ENCODE measurements around the gene NBAS.

- TF ChIP-seq, protein P1, sequence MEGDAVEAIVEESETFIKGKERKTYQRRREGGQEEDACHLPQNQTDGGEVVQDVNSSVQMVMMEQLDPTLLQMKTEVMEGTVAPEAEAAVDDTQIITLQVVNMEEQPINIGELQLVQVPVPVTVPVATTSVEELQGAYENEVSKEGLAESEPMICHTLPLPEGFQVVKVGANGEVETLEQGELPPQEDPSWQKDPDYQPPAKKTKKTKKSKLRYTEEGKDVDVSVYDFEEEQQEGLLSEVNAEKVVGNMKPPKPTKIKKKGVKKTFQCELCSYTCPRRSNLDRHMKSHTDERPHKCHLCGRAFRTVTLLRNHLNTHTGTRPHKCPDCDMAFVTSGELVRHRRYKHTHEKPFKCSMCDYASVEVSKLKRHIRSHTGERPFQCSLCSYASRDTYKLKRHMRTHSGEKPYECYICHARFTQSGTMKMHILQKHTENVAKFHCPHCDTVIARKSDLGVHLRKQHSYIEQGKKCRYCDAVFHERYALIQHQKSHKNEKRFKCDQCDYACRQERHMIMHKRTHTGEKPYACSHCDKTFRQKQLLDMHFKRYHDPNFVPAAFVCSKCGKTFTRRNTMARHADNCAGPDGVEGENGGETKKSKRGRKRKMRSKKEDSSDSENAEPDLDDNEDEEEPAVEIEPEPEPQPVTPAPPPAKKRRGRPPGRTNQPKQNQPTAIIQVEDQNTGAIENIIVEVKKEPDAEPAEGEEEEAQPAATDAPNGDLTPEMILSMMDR (IDR thresholded peaks at IDR 0.05), result no peak
- no peak for TF ChIP-seq POLR2A (IDR thresholded peaks at IDR 0.05)
Measured at GRCh38 chr2:15595936-15596335, 34.8 kb upstream of the NBAS start.

Measured in ovary (tissue), 3 donors.